Caco-2 (cell line): Measurements from ENCODE around the gene PDPN. TPM values are rescaled to one million over a fixed set of nuclear protein-coding genes. Genes with fewer than 3 reads are reported as not detected.
A peak's percentile ranks its signal among the peaks of the same experiment; 100 is the strongest.

Experiments used
- Bru-seq: library from RNA; stranded (reverse); fragments of 400-500 nt; gene quantifications from one replicate; lab custom pipeline; 2021; lab: Mats Ljungman, UMichigan
- BruChase-seq, 2 experiments: library from RNA; stranded (reverse); fragments of 400-500 nt; gene quantifications; one replicate each; lab custom pipeline; 2021; lab: Mats Ljungman, UMichigan
- BruUV-seq: library from RNA; stranded (reverse); fragments of 400-500 nt; replicated peaks from 2 replicates; lab custom pipeline; 2021; lab: Mats Ljungman, UMichigan
- CTCF ChIA-PET: fragments of 300-600 bp; sonication (Branson Sonifier 250); formaldehyde crosslinking; loops from one replicate; lab custom pipeline; 2022; ENCODE audit warnings: antibody characterized with exemption; lab: Charles Lee
- POLR2A ChIA-PET: fragments of 300-600 bp; sonication (Branson Sonifier 250); formaldehyde crosslinking; loops from one replicate; lab custom pipeline; 2022; ENCODE audit warnings: antibody characterized with exemption; lab: Charles Lee
- DNase-seq, 2 experiments: peaks; one replicate each; pipeline versions ENCODE4 v3.0.0 to v3.0.0-alpha.2; 2020 to 2022
- H3K27me3 ChIP-seq: replicated peaks from 2 replicates; pipeline ENCODE4 v1.6.0; 2011; ENCODE audit warnings: low read length; ENCODE audit not compliant: control insufficient read depth, insufficient read depth
- H3K36me3 ChIP-seq: 2 replicates; pipeline ENCODE4 v1.5.1; 2011; ENCODE audit warnings: low read length; ENCODE audit not compliant: control insufficient read depth, insufficient read depth
- H3K4me1 ChIP-seq: fragments of 250-450 bp; sonication (Bioruptor Pico); 2 replicates; pipeline ENCODE4 v1.5.1; 2020; ENCODE audit warnings: mild to moderate bottlenecking
- H3K4me3 ChIP-seq: 2 replicates; pipeline ENCODE4 v1.5.1; 2011; ENCODE audit warnings: low read depth, mild to moderate bottlenecking, control low read depth, low read length
- H3K9me3 ChIP-seq: fragments of 250-450 bp; sonication (Bioruptor Pico); 2 replicates; pipeline ENCODE4 v1.5.1; 2020; ENCODE audit warnings: mild to moderate bottlenecking, moderate library complexity
- H3K27ac Mint-ChIP-seq: one replicate; pipeline ENCODE4 v1.8.0; 2022; ENCODE audit warnings: mixed read lengths; ENCODE audit not compliant: unreplicated experiment
- H3K27me3 Mint-ChIP-seq: one replicate; pipeline ENCODE4 v1.8.0; 2022; ENCODE audit warnings: mixed read lengths; ENCODE audit not compliant: insufficient read depth, unreplicated experiment
- H3K36me3 Mint-ChIP-seq: one replicate; pipeline ENCODE4 v1.8.0; 2022; ENCODE audit warnings: mild to moderate bottlenecking, mixed read lengths; ENCODE audit not compliant: insufficient read depth, unreplicated experiment
- H3K4me1 Mint-ChIP-seq: one replicate; pipeline ENCODE4 v1.8.0; 2022; ENCODE audit warnings: low read depth, mixed read lengths; ENCODE audit not compliant: unreplicated experiment
- H3K4me3 Mint-ChIP-seq: one replicate; pipeline ENCODE4 v1.8.0; 2022; ENCODE audit warnings: mild to moderate bottlenecking, moderate library complexity, mixed read lengths; ENCODE audit not compliant: unreplicated experiment
- H3K9me3 Mint-ChIP-seq: one replicate; pipeline ENCODE4 v1.8.0; 2022; ENCODE audit warnings: mixed read lengths; ENCODE audit not compliant: unreplicated experiment
- CTCF ChIP-seq, 2 experiments: fragments of 200-600 bp in 1 of 2; IDR thresholded peaks; 1 replicate in 1 of 2; 2 replicates in 1 of 2; pipeline versions ENCODE4 v1.5.1 to v1.8.0; 2011 to 2022; ENCODE audit warnings: antibody characterized with exemption in 1 of 2, control low read depth in 1 of 2, inconsistent platforms in 1 of 2, low read depth in 1 of 2, low read length in 1 of 2, mild to moderate bottlenecking in 1 of 2, moderate library complexity in 1 of 2; ENCODE audit not compliant: insufficient read depth in 1 of 2, severe bottlenecking in 1 of 2, unreplicated experiment in 1 of 2
- intact Hi-C: fragments of 100-400 bp; cut with micrococcal nuclease; formaldehyde crosslinking; loops from one replicate; pipeline ENCODE4 v1.10.0; 2022; ENCODE audit not compliant: unreplicated experiment
- long read RNA-seq: library from polyadenylated mRNA; stranded (forward); transcript quantifications from one replicate; pipeline ENCODE4 v2.0.0, GENCODE V29; 2022
- total RNA-seq: library from RNA; stranded (reverse); gene quantifications from 2 replicates; pipeline ENCODE4 v1.2.3, GENCODE V29; 2022

The PDPN gene
- total RNA-seq = 0.49 TPM in 1 of 2 replicates, not detected in the other
- not detected for Bru-seq, nascent RNA
- percentile 3 among the genes with signal in this experiment for BruChase-seq, experiment 1, labeled RNA remaining after a 2-hour chase
- percentile 6 among the genes with signal in this experiment for BruChase-seq, experiment 2, labeled RNA remaining after a 6-hour chase
- long read RNA-seq = 0 reads

GRCh38 chr1:13583595-13583965, at the start of gene PDPN:
PDPN (plus strand) TSS chr1:13583832; CDS start chr1:13584034, 202 bp downstream.
- Histone ChIP-seq H3K4me3 (no peak within 1 kb of the TSS), H3K9me3 (no peaks in the 10 kb centered on the region), H3K27me3 (no peaks in the 10 kb centered on the region), H3K36me3 (no peaks in the 10 kb centered on the region), H3K4me1 (peaks cover 13% of the 10 kb centered on the region)
- no TSS peak for BruUV-seq
- no peak for DNase-seq
- no peak within 1 kb of the TSS for H3K4me3 Mint-ChIP-seq
- H3K27ac Mint-ChIP-seq = peak within 1 kb of the TSS; percentile 76
- POLR2A ChIA-PET = no interaction called here
- no peaks in the 10 kb centered on the region for H3K27me3 Mint-ChIP-seq
- H3K36me3 Mint-ChIP-seq = no peaks in the 10 kb centered on the region
- no peak for TF ChIP-seq CTCF (IDR thresholded peaks at IDR 0.05; ENCODE audit: insufficient read depth in 1 of 2, low read depth in 1 of 2, low read length in 1 of 2, severe bottlenecking in 1 of 2, unreplicated experiment in 1 of 2)
- H3K4me1 Mint-ChIP-seq = peaks cover 7% of the 10 kb centered on the region
- no peaks in the 10 kb centered on the region for H3K9me3 Mint-ChIP-seq
- CTCF ChIA-PET = no interaction called here
- intact Hi-C loops = no loop called here

- intact Hi-C loops = no loop called here
- Histone ChIP-seq H3K4me1 (no peaks in the 10 kb centered on the region), H3K27me3 (no peaks in the 10 kb centered on the region), H3K9me3 (no peaks in the 10 kb centered on the region), H3K4me3 (no peak overlapping the region), H3K36me3 (no peaks in the 10 kb centered on the region)
- DNase-seq = no peak
- H3K36me3 Mint-ChIP-seq = no peaks in the 10 kb centered on the region
- H3K27me3 Mint-ChIP-seq = no peaks in the 10 kb centered on the region
- H3K27ac Mint-ChIP-seq = no peak overlapping the region
- H3K4me1 Mint-ChIP-seq = no peaks in the 10 kb centered on the region
- H3K9me3 Mint-ChIP-seq = no peaks in the 10 kb centered on the region
- ChIA-PET POLR2A (no interaction called here), CTCF (no interaction called here)
- no peak overlapping the region for H3K4me3 Mint-ChIP-seq
- no TSS peak for BruUV-seq
- TF ChIP-seq CTCF (IDR thresholded peaks at IDR 0.05; ENCODE audit: insufficient read depth in 1 of 2, low read depth in 1 of 2, low read length in 1 of 2, severe bottlenecking in 1 of 2, unreplicated experiment in 1 of 2) = no peak
These were observed 48.4 kb upstream of the PDPN start for GRCh38 chr1:13535227-13535626.

GRCh38 chr1:13536571-13536970, 47.1 kb upstream of the PDPN start:
- Histone ChIP-seq H3K9me3 (no peaks in the 10 kb centered on the region), H3K4me1 (no peaks in the 10 kb centered on the region), H3K4me3 (no peak overlapping the region), H3K27me3 (no peaks in the 10 kb centered on the region), H3K36me3 (no peaks in the 10 kb centered on the region)
- Mint-ChIP-seq H3K4me3 (no peak overlapping the region), H3K27me3 (no peaks in the 10 kb centered on the region), H3K4me1 (no peaks in the 10 kb centered on the region), H3K36me3 (no peaks in the 10 kb centered on the region), H3K27ac (no peak overlapping the region), H3K9me3 (no peaks in the 10 kb centered on the region)
- DNase-seq = no peak
- CTCF ChIA-PET = no interaction called here
- no peak for TF ChIP-seq CTCF (IDR thresholded peaks at IDR 0.05; ENCODE audit: insufficient read depth in 1 of 2, low read depth in 1 of 2, low read length in 1 of 2, severe bottlenecking in 1 of 2, unreplicated experiment in 1 of 2)
- POLR2A ChIA-PET = no interaction called here
- BruUV-seq = no TSS peak
- intact Hi-C loops = no loop called here
